COLO829 (cell line): ENCODE data around the gene SDK2.
A peak's percentile ranks its signal among the peaks of the same experiment; 100 is the strongest.

ENCODE experiments used
- DNase-seq: peaks from one replicate; pipeline ENCODE4 v3.0.0; 2012; ENCODE audit warnings: low spot score

SDK2 gene

DNA sequence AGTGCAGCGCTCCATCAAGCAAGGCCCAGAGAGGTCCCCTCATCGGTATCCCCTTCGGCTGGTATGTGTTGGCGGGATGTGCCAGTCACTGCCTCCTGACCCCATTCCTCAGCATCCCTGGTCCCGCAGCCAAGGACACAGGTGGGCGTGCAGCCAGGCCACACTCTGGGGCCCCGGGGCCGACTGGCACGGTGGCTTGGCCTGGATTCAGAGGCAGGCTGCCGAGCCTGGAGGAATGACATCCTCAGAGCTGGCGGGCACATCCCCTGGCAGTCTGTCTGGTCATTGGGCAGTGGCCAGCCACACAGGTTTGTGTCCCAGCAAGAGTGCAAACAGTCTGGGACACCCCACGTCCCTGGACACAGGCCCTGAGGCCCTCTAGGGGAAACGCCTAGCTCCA is 111.1 kb downstream of the SDK2 start:
- no peak for DNase-seq

DNA sequence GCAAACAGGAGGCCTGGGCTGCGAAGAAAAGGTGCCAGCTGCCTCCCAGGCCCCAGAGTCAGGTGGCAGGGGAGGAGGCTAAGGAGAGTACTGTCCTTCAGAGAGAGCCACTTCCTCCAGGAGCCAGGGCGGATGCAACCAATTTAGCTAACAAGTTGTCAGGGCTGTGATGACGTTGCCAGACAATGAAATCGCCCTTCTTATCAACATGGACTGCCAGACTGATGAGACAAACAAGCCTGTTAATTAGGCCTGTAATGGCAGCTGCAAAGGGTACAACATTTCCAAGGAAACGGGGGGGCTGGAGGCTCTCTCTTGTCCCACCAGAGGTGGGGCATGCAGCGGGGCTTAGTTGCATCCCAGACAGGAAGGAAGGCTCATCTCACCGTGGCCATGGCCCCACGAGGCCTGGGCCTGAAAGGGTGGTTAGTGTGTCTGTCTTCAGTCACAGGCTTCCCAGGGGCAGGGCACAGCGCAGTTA is 111.8 kb downstream of the SDK2 start:
- no peak for DNase-seq

DNA sequence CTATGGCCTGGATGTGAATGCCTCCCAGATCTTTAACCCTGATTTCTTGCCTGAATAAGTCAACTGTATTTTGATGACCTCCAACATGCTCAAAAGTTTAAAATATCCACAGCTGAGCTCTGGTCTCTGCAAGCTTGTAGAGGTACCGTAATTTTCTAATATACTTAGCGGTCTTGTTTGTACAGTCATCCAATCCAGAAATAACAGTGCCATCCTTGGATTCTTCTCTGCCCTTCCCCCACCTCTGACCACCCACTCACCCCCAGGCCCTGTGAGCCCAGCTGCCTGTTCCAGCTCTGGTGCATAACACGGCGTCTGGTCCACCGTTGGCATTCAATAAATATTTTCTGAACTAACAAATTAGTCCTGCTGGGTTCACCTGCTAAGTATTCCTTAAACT is 113.1 kb downstream of the SDK2 start:
- no peak for DNase-seq

DNA sequence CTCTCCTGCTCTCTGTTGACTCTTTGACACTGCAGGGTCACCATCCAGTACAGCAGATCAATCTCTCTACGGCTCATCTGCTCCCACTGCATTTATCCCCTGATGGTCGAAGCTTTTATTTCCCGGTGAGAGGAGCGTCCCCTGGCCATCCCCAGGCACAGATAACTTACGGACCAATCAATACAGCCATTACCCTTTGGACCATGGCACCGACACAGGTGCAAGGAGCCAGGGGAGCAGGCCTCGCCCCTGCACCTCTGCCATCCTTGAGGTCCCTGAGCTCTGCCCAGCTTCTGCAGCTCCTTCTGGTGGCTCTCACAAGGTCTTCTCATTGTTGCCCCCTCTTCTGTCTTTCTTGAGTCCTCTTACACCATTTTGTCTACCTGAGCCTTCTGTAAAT is 115.6 kb downstream of the SDK2 start:
- DNase-seq: no peak

DNA sequence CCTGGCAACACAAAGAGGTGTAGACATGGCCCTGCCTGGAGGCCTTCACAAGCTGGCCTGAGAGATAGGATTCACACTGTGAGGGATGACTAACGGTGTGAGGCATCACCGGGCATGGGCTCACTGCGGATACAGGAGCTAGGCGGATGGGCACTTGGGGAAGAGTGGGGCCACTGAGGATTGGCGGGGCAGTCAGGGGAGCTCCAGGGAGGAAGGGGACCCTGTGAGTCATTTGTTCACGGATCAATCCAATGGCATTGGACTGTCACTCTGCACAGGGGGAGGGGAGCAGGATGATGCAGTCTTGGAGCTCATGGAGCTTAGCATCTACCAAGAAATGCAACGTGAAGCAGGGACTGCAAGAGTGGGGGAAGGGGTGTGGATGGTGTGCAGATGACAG is 117.3 kb downstream of the SDK2 start:
- DNase-seq: no peak

DNA sequence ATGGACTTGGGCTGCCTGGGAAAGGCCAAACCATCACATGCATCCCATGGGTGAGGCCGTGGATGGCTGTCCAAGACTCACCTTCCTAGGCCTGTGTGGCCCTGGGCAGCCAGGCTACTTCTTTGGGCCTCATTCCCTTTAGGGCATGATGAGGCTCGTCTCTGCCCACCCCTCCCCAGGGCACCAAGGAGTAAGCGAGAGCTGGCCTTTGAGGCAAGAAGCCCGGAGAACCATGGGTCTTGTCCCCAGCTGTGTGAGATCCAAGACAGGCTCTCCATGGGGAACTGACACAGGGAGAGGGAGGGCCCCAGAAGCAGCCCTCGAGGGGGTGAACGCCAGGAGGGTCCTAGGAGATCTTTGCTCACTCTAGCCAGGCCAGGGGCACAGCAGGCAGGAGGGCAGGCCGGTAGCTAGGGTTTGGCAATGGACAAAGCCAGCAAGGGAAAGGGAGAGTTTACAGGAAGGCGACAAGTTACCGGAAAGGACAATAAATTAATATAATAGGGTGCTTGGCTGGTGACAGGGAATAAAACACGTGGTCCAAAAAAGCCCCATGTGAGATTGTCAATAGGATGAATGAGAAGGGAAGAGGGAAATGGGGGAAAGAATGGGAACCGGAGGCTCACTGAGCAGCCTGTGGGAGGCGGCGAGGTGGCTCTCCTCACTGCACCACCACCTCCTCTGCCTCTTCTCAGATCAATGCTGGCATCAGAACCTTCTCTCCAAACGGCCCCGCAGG is 119.1 kb downstream of the SDK2 start:
- no peak for DNase-seq

DNA sequence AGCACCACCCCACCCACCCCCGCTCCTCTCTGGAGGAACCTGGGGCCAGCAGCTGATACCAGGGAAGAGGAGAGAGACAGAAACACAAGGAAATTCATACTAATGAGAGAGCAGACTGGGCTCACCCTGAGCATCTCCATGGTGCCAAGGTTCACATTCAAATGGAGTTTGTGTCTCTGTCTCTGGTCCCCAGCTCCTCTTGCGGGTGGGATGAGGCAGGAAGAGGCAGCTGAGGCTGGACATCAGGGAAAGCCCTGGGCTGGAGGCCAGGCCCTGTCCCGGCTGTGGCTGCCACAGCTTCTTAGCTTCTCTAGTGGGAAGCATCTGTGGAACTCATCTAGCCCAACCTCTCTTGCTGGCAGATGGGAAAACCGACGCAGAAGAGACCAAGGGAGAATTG is 121.5 kb downstream of the SDK2 start:
- no peak for DNase-seq

DNA sequence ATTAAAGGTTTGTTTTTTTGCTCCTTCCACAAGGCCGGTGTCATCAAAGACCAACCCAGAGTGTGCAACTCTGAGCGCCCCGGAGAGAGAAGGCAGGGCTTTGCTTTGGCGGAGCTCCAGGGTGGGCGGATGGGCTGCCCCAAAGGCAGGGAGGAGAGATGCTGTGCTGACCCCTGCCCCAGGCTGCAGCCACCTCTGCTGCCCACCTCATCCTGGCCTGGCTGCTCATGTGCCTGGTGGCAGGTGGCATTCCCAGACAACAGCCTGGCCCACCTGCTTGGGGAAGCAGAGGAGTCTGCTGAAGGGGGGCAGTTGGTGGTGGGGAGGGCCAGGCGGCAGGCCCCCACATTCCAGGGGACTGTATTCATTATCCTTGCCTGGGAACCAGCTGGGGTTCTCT is 122.1 kb downstream of the SDK2 start:
- DNase-seq: no peak

DNA sequence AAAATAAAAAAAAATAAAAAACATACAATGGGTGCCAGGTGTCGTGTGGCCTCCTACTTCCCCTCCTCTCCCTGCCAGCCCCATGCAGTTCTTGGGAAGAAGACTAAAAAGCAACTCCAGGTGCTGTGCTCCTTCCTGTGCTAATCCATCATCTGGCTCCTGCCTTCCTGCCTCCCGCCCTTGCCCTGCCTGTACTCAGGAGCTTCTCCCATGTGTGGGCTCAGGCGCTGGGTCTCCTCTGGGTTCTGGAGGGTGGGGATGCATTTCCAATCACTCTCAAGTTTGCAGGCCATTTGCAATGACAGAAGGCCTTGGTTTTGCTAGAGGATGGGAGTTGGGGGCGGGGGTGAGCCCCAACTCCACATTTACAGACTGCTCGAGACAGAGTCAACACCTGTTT is 122.9 kb downstream of the SDK2 start:
- no peak for DNase-seq

DNA sequence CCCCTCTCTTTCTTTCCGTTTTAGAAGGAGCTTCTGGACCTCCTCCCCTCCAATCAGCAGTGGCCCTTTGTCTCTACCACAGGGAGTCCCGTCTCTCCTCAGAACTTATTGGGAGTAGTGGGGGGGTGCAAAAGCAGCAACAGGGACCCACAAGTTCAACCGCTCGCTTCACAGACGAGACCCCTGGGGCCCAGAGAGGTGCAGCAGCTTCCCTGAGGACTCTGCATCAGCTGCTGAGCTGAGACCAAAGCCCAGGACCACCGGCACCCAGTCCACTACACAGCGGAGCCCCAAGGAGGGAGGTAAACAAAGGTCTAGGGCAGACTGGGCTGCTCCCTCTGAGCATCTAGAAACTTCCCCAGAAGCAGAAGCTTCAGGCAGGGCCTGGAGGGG is 123.9 kb downstream of the SDK2 start:
- no peak for DNase-seq

DNA sequence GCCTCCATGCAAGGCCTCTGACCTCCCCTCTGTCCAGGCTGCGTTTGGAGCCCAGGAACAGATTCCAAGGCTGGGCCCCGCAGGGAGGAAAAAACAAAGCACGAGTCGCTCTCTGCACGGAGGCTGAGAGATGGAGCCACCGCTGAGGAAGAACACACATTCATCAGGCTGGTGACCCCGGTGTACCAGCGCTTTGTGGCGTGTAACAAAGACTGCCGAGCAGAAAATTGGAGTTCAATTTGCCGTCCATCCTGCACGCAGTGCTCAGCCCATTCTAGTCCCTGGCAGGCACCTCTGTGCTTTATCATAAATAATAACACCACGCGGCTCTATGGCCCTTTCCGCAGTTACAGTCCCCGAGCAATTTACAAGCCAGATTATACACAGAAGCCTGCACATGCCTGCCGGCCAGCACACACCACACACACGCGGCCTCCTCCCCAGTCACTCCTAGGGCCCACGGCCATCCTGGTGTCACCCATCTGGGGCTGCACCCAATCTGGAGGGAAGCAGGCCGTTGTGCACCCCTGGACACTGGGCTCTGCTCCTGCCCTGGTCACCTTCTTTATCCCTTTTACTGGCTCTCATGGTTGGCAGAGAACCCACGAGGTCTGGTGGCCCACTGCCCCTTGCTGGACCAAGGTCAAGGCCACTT is 124.4 kb downstream of the SDK2 start:
- no peak for DNase-seq

DNA sequence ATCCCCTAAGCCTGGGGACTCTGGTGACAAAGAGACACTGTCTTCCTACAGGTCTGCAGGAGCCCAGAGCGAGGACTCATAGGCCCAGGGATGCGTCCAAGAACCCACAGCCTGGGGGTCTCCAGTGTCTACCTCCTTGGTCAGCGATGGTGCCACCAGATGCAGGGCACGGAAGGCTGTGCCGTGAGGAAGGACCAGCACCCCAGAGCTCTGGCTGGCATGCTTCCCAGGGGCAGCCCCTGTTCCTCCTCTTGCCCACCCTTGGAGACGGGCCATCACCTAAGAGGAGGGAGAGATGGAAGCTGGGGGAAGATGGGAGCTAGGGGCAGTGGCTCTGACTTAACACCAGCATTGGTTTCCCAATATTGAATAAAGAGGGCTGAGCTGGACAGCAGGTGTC is 125.2 kb downstream of the SDK2 start:
- no peak for DNase-seq

DNA sequence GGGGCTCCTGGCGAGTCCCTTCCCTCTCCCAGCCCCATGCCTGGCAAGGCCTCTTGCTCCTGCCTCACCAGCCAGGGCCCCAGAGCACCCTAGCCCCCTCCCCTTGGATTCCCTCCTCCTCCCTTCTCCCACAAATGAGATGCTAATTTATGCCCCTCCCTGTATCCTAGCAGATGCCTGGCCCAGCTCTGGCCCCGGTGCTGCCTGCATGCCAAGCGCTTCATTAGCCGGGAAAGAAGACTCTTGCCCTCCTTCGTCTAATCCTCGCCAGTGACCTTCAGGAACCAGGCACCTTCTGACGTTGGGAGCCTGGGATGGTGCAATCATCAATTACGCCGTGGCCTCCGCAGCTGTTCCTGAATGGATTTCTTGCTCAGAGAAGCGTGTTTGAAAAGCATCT is 127.8 kb downstream of the SDK2 start:
- no peak for DNase-seq

DNA sequence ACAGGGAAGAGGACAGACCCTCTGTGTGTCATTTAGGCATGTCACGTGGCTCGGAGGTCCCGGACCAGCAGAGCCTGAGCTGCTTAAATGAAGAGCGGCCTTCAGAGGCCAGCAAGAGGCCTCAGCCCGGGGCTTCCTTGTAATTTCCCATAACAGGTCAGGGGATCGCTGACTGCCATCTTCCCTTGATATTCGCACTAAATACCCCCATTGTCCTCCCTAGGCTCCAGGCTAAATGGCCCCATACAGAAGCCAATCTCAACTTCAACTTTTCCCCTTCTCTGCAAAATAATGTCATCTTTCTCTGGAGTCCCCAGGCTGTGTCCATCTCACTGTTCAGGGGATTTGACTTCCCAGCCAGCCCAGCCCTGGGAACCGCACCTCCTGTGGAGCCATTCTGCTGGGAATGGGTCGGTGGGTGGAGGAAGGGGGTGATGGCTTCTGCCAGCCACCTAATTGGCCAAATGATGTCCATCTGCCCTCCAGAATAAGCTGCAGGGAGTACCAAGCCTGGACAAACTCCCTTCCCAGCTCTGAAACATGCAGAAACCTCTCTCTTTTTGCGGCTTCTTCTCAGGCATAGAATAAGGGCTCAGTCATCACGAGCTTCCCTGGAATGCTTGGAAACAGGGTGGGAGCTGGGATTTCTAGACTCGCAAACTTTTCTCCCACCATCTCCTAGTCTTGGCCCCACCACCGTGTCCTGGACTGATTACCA is 129.9 kb downstream of the SDK2 start:
- DNase-seq: peak; percentile 69

DNA sequence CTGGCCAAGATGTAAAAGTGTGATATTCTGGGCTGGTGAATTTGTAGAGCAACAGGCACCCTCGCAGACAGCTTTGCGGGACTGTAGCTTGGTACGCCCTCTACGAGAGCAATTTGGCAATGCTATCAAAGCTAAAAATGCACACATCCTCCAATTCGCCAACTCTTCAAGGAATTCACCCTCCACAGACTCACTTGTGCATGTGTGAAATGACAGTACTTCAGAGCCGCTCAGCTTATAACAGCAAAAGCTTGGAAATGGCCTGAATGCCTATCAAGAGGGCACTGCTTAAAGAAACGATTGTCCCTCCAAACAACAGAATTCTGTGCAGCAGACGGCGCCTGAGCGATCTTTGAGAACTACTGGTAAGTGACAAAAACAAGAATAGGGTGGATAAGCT is 130.8 kb downstream of the SDK2 start:
- no peak for DNase-seq

DNA sequence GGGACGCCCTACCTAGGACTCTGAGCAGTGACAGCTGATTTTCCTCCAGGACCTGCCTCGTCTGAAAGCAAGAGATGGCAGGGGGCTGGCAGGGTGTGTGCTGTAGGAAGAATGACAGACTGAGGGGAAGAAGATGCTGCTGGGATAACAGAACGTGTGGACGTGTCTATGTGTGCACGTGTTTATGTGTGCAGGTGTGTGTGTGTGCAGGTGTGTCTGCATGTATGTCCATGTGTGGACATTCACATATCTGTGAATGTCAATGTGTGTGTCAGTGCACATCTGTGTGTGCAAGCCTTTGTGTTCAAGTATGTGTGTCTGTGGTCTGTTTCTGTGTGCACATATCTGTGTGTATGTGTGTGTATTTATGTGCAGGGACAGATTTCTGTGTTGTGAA is 132.5 kb downstream of the SDK2 start:
- no peak for DNase-seq

DNA sequence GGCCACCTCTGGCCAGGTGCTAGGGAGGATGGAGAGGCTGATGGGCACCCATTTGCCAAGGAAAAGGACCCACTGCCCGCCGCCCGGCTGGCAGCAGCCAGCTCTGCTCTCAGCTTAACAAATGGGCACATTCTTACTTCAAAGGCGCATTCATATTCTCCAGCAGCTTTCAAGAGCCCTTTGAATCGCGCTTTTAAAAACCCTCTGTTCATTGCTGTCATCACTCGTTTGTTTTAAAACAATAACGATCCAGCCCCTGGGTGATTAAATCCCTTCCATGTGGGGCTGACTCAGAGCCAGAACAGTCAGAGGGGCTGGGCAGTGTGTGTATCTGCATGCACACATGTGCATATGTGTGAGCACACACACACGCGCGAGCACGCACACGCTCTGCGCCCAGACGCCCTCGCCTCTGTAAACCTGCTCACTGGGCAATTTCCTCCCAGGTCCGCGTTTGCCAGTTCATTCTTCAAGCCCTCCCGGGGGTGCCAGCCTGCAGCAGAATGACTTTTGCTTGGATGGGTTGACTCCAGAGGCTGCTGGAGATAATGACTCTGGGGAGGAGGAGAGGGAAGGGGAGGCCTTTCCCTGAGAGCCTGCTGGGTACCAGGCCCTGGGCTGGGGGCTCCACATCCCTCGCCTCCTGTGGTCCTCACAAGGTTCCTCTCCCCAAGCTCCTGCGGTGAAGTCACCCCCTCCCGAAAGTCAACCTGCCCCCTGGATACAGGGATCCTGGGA is 133.1 kb downstream of the SDK2 start:
- DNase-seq: peak; percentile 30

DNA sequence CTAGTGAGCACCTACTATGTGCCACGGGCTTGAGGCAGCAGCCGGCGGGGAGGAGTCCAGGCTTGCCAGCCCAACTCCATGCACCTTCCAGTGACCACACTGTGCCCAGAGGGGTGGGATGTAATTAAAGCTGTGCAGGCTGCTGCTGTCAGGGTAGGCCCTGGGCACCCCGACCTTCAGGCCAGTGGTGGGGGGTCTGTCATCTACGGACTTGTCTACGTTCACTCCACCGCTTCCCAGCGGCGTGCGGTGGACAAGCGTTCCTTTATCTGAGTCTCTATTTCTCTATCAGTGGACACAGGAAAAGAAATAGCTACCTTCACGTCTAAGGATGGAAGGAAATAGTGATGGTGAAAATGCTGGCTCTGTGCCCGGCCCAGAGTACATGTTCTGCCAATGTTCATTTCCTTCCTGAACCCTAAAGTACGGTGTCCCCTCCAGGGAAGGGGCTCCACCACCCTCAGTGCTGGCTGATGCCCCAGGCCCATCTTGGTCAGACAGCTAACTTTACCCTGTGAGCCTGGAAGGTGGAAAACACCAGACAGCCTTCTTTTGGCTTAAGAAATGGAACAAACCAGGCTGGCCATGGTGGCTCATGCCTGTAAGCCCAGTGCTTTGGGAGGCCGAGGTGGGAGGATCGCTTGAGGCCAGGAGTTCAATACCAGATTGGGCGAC is 135.2 kb downstream of the SDK2 start:
- no peak for DNase-seq

DNA sequence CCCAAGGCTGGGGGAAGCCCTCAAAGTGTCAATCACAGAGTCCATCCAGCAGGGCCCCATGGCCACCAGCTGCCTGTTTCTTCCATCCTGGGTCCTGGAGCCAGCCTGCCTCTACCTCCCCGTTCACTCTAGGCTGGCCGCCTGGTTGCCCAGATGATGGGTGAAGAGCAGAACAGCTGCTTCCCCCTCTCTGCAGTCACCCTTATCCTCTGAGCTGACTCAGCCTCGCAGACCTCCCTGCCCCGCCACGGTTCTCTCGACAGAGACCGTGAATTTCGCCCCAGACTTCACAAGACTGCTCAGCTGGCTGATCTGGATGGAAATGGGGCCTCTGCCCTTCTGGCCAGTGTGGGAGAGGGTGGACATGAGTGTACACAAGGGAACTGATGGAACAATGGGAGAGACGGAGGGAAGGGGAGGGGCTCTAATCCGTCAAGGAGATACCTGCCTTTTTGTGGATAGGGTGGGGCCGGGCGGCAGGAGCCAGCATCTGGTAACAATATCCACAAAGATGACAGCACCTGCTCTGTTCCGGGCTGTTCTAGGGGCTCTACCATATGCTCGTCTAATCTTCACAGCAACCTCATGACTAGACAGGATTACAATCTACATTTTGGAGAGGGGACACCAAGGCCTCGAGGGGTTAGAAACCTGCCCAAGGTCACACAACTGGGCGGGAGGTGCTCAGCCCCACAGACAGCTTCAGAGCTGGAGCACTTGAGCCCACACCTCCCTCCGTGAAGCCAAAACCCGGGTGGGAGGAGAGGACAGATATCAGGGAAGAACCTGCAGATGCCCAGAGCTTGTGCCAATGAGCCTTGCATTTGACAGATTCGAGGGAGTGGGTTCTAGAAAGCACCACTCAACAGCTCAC is 136.0 kb downstream of the SDK2 start:
- no peak for DNase-seq

DNA sequence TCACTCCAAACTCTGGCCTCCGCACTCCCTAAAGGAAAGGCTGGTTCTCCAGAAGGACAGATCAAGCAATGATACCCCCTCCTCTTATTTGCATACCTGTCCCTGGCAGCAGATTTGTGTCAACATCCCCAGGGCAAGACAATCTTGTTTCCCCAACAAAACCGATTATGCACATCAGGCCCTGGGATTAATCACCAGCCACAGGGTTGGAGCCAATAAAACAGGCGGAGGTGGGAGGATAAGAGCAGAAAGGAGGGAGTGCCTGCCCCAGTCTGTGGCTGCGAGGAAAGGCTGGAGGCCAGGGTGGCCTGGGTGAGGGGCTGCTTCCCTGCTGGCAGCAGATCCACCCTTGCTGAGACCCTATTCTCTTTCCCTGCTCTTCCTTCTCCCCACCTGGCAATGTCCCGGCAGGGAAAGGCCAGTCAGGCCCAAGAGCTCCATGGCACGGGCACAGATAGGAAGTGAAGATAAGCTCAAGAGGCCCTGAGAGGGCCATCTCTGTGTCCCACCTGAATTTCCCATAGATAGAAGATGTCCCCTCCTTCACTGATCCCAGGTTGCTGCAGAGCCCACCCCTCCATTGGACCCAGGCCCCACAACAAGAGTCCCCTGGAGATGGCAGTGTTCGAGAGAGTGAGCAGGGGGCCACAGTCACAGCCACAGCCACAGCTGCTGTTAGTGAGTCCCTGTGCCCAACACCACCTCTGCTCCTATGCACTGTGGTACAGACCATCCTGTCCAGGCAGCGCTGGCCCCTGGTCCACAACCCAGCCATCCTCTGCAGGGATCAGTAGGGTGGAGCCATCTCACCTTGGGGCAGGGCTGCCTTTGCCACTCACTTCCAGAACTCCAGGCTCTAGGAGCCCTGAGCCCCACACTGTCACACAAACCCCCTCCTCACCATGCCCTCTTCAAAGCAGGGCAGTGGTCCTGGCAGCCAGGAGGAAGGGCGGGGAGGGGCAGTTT is 137.5 kb downstream of the SDK2 start:
- DNase-seq: no peak
